ENCODE measurements around the gene WNT9A. TPM values are rescaled to one million over a fixed set of nuclear protein-coding genes. Genes with fewer than 3 reads are reported as not detected.

WNT9A gene
- polyA plus RNA-seq, 1 donor from 2014 or later = 0.57 TPM

GRCh38 chr1:227942716-227943261 lies 4.9 kb downstream of the WNT9A start:
- no peak overlapping the region for H3K4me3 ChIP-seq (ENCODE audit: low read length)
- no peaks in the 10 kb centered on the region for H3K36me3 ChIP-seq (ENCODE audit: insufficient read depth, low read length)
- TF ChIP-seq REST (IDR thresholded peaks at IDR 0.05; ENCODE audit: borderline replicate concordance) = no peak
- TF ChIP-seq TAF1 (IDR thresholded peaks at IDR 0.05; ENCODE audit: low read depth) = no peak
- TF ChIP-seq MXI1 (conservative IDR thresholded peaks at IDR 0.05; ENCODE audit: poor library complexity, severe bottlenecking) = no peak
- no peak for TF ChIP-seq CTCF (IDR thresholded peaks at IDR 0.05; ENCODE audit: poor library complexity, severe bottlenecking)
- no peak for TF ChIP-seq RAD21 (conservative IDR thresholded peaks at IDR 0.05)
- TF ChIP-seq SMC3 (conservative IDR thresholded peaks at IDR 0.05; ENCODE audit: poor library complexity) = no peak
- TF ChIP-seq EZH2 (IDR thresholded peaks at IDR 0.05; ENCODE audit: borderline replicate concordance, insufficient read depth, low read length, poor library complexity, severe bottlenecking) = no peak
- no peak for TF ChIP-seq POLR2AphosphoS5 (IDR thresholded peaks at IDR 0.05)
- no peak for TF ChIP-seq EP300 (conservative IDR thresholded peaks at IDR 0.05; ENCODE audit: poor library complexity, severe bottlenecking)
- H3K9me3 ChIP-seq (ENCODE audit: low read length) = no peaks in the 10 kb centered on the region
- no peaks in the 10 kb centered on the region for H3K79me2 ChIP-seq (replicated peaks; ENCODE audit: insufficient read depth, low read length)
- no peaks in the 10 kb centered on the region for H3F3A ChIP-seq (ENCODE audit: insufficient read depth, low read length, poor library complexity, severe bottlenecking)
- peaks cover 12% of the 10 kb centered on the region for H3K27me3 ChIP-seq (ENCODE audit: insufficient read depth, low read depth, low read length)
- no peak overlapping the region for H3K27ac ChIP-seq (ENCODE audit: low read length)
- H2AFZ ChIP-seq (ENCODE audit: low read depth, low read length) = no peak overlapping the region
- no peak overlapping the region for H3K4me2 ChIP-seq (ENCODE audit: low read length)
- no peaks in the 10 kb centered on the region for H3K9me2 ChIP-seq (ENCODE audit: insufficient read depth, low read length)
- no peaks in the 10 kb centered on the region for H4K20me1 ChIP-seq (ENCODE audit: insufficient read depth)
- no peak overlapping the region for H3K9ac ChIP-seq (ENCODE audit: low read length)

GRCh38 chr1:227942021-227942715 lies 5.6 kb downstream of the WNT9A start:
- Histone ChIP-seq H3K9ac (ENCODE audit: low read length) (no peak overlapping the region), H4K20me1 (ENCODE audit: insufficient read depth) (no peaks in the 10 kb centered on the region), H3K27me3 (ENCODE audit: insufficient read depth, low read depth, low read length) (peaks cover 9% of the 10 kb centered on the region), H3K4me2 (ENCODE audit: low read length) (no peak overlapping the region), H2AFZ (ENCODE audit: low read depth, low read length) (no peak overlapping the region), H3K36me3 (ENCODE audit: insufficient read depth, low read length) (no peaks in the 10 kb centered on the region), H3K9me2 (ENCODE audit: insufficient read depth, low read length) (no peaks in the 10 kb centered on the region), H3K4me3 (ENCODE audit: low read length) (no peak overlapping the region), H3K9me3 (ENCODE audit: low read length) (no peaks in the 10 kb centered on the region), H3F3A (ENCODE audit: insufficient read depth, low read length, poor library complexity, severe bottlenecking) (no peaks in the 10 kb centered on the region), H3K79me2 (replicated peaks; ENCODE audit: insufficient read depth, low read length) (no peaks in the 10 kb centered on the region), H3K27ac (ENCODE audit: low read length) (no peak overlapping the region)
- no peak for TF ChIP-seq RAD21 (conservative IDR thresholded peaks at IDR 0.05)
- TF ChIP-seq POLR2AphosphoS5 (IDR thresholded peaks at IDR 0.05) = no peak
- no peak for TF ChIP-seq CTCF (IDR thresholded peaks at IDR 0.05; ENCODE audit: poor library complexity, severe bottlenecking)
- no peak for TF ChIP-seq EP300 (conservative IDR thresholded peaks at IDR 0.05; ENCODE audit: poor library complexity, severe bottlenecking)
- no peak for TF ChIP-seq TAF1 (IDR thresholded peaks at IDR 0.05; ENCODE audit: low read depth)
- no peak for TF ChIP-seq MXI1 (conservative IDR thresholded peaks at IDR 0.05; ENCODE audit: poor library complexity, severe bottlenecking)
- no peak for TF ChIP-seq REST (IDR thresholded peaks at IDR 0.05; ENCODE audit: borderline replicate concordance)
- no peak for TF ChIP-seq EZH2 (IDR thresholded peaks at IDR 0.05; ENCODE audit: borderline replicate concordance, insufficient read depth, low read length, poor library complexity, severe bottlenecking)
- no peak for TF ChIP-seq SMC3 (conservative IDR thresholded peaks at IDR 0.05; ENCODE audit: poor library complexity)

All from neural cell (in vitro differentiated cells).